Effector CD8-positive, alpha-beta T cell (primary cell): ENCODE results near the gene ADGRF4.
"Not testable (repeated sequence)": the region's sequence is repeated elsewhere in the genome, so short reads cannot be mapped to it uniquely, and the experiment has no call there.

Source experiments
- DNase-seq: peaks from one replicate; lab custom pipeline; 2025; lab: John Stamatoyannopoulos, UW

Gene ADGRF4

GRCh38 chr6:47734831-47735481, 36.6 kb downstream of the ADGRF4 start:
- DNase-seq: no peak

- DNase-seq: no peak
Measured at GRCh38 chr6:47736083-47736700, 37.8 kb downstream of the ADGRF4 start.

DNA sequence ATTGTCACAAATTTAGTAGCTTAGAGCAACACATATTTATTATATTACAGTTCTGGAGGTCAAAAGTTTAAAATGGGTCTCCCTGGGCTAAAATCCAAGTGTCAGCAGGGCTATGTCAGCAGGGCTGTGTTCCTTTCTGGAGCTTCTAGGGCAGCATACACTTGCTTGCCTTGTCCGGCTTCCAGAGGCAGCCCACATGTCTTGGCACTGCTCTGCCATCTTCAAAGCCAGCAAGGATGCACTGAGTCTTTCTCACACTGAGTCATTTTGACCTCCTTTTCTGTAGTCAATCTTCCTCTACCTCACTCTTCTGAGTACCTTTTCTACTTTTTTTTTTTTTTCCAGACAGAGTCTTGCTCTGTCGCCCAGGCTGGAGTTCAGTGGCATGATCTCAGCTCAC, 39.0 kb downstream of the ADGRF4 start:
- DNase-seq: no peak

- no peak for DNase-seq
Measured at GRCh38 chr6:47740714-47741113, 42.3 kb downstream of the ADGRF4 start.

DNA sequence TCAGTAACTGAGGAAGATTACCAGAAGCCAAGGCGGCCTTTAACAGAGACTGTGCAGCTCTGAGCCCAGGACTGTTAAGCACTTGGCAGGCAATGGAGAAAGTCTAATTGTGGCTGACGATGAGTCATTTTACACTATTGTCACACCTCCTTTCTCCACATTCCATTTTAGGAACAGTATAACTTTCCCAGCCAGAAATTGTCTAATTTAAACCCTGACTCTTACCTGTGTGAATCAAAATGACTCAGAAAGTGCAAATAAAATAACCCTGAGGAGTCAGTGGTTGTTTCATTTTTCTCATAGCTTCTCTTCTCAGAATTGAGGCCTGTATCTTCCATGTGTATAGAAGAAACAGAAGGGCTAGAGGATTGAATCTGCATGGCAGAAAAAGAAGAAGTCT, 43.4 kb downstream of the ADGRF4 start:
- no peak for DNase-seq

DNA sequence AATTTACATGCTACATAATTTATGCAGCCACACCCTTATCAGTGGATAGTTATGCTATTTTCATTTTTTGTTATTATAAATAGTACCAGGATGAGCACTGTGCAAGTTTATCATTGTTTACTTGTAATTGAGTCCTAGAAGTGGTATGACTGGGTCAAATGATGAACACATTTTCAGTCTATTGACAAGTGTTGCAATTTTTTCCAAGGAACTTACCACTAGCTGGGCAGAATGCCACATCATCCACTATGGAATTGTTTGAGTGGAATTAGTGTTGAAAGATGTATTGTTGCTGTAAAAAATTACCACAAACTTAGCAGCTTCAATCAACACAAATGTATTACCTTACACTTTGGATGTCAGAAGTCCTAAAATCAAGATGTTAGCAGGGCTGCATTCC, 45.4 kb downstream of the ADGRF4 start:
- DNase-seq: no peak

GRCh38 chr6:47745269-47745668, 46.9 kb downstream of the ADGRF4 start:
- DNase-seq: not testable (repeated sequence)

GRCh38 chr6:47749757-47750156, 51.4 kb downstream of the ADGRF4 start:
- DNase-seq: no peak

DNA sequence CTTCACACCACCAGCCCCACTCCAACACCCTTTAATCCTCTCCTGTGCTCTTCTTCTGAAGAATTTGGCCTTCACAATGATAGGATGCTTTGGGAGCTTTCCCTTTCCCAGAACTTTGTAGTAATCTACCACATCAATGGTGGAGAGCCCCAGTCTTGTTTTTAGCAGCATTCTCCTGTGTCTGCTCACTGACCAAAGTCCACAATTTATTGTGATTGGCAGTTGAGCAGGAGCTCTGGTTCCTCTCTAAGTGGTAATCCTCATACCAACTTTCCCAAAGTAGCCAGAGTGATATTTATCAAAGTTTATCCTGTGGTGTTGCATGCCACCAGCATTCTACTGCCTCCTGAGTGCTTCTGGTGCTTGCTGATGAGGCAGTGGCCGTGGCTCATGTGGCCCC, 54.4 kb downstream of the ADGRF4 start:
- no peak for DNase-seq

- no peak for DNase-seq
Measured at GRCh38 chr6:47759364-47759763, 61.0 kb downstream of the ADGRF4 start.

GRCh38 chr6:47762502-47762901, 64.1 kb downstream of the ADGRF4 start:
- DNase-seq: no peak

DNA sequence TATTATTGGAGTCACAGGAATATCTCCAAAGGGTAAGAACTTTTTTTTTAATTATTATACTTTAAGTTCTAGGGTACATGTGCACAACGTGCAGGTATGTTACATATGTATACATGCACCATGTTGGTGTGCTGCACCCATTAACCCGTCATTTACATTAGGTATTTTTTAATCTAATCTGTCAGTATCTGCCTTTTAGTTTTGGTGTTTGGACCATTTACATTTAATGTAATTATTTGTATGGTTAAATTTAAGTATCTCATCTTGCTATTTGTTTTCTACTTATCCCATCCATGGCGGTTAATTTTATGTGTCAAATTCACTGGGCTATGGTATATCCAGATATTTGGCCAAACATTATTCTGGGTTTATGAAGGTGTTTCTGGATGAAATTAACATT, 68.1 kb downstream of the ADGRF4 start:
- DNase-seq: no peak

- no peak for DNase-seq
Measured at GRCh38 chr6:47767102-47767501, 68.7 kb downstream of the ADGRF4 start.

- DNase-seq: no peak
Measured at GRCh38 chr6:47769982-47770381, 71.6 kb downstream of the ADGRF4 start.
